Measurements from ENCODE around the gene CEP350. TPM values are rescaled to one million over a fixed set of nuclear protein-coding genes. Genes with fewer than 3 reads are reported as not detected.

The CEP350 gene
- total and polyA plus RNA-seq, 2 of the 13 experiments (the other 11 are each of a cell fraction or from before 2014, with no cell fraction given): 7.6 to 35.9 TPM

DNA sequence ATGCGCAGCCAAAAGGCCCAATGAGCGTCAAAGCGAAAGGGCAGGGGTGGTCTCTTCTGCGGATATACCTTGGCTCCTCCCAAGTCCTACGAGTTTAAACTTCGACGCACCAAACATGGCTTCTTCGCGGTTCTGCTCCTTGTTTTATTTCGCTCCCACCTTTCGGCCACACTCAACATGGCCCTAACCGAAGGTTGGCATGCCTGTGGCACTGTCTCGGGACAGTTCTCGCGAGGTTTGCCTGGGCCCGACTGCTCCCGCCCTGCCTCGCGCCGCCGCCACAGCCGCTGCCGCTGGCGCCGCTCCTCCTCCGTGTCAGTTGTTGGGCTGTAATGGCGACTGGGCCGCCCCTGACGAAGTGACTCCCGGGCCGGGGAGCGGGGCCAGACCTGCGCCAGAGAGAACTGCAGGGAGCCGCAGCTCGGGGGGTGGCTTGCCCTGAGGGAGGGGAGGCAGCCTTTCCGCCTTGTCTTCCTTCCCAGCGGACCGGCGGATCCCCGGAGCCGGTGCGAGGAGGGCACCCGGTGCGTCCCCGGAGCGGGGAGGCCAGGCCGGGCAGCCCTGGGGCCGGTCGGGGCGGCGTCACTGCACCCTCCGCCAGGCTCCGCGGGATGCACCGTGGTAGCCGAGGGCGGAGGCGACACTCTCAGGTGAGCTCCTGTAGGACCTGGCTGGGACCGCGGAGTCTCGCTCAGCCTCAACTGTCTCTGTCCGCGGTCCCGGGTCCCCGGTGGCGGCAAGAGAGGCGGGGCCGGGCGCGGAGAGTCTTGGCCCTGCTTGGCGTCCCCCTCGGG, at the start of gene CEP350 (continued):
- TF ChIP-seq, protein P1, sequence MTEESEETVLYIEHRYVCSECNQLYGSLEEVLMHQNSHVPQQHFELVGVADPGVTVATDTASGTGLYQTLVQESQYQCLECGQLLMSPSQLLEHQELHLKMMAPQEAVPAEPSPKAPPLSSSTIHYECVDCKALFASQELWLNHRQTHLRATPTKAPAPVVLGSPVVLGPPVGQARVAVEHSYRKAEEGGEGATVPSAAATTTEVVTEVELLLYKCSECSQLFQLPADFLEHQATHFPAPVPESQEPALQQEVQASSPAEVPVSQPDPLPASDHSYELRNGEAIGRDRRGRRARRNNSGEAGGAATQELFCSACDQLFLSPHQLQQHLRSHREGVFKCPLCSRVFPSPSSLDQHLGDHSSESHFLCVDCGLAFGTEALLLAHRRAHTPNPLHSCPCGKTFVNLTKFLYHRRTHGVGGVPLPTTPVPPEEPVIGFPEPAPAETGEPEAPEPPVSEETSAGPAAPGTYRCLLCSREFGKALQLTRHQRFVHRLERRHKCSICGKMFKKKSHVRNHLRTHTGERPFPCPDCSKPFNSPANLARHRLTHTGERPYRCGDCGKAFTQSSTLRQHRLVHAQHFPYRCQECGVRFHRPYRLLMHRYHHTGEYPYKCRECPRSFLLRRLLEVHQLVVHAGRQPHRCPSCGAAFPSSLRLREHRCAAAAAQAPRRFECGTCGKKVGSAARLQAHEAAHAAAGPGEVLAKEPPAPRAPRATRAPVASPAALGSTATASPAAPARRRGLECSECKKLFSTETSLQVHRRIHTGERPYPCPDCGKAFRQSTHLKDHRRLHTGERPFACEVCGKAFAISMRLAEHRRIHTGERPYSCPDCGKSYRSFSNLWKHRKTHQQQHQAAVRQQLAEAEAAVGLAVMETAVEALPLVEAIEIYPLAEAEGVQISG (CRISPR knock-in tag; IDR thresholded peaks at IDR 0.05): peak; percentile 93
- no peak for TF ChIP-seq MATR3 (CRISPR knock-in tag; IDR thresholded peaks at IDR 0.05)
- TF ChIP-seq ZNF253 (CRISPR knock-in tag; IDR thresholded peaks at IDR 0.05; ENCODE audit: borderline replicate concordance): 0 out of 2 replicates have a peak, but pooled peaks have one; percentile 59
- no peak for TF ChIP-seq ZNF557 (CRISPR knock-in tag; IDR thresholded peaks at IDR 0.05)
- TF ChIP-seq, protein P2, sequence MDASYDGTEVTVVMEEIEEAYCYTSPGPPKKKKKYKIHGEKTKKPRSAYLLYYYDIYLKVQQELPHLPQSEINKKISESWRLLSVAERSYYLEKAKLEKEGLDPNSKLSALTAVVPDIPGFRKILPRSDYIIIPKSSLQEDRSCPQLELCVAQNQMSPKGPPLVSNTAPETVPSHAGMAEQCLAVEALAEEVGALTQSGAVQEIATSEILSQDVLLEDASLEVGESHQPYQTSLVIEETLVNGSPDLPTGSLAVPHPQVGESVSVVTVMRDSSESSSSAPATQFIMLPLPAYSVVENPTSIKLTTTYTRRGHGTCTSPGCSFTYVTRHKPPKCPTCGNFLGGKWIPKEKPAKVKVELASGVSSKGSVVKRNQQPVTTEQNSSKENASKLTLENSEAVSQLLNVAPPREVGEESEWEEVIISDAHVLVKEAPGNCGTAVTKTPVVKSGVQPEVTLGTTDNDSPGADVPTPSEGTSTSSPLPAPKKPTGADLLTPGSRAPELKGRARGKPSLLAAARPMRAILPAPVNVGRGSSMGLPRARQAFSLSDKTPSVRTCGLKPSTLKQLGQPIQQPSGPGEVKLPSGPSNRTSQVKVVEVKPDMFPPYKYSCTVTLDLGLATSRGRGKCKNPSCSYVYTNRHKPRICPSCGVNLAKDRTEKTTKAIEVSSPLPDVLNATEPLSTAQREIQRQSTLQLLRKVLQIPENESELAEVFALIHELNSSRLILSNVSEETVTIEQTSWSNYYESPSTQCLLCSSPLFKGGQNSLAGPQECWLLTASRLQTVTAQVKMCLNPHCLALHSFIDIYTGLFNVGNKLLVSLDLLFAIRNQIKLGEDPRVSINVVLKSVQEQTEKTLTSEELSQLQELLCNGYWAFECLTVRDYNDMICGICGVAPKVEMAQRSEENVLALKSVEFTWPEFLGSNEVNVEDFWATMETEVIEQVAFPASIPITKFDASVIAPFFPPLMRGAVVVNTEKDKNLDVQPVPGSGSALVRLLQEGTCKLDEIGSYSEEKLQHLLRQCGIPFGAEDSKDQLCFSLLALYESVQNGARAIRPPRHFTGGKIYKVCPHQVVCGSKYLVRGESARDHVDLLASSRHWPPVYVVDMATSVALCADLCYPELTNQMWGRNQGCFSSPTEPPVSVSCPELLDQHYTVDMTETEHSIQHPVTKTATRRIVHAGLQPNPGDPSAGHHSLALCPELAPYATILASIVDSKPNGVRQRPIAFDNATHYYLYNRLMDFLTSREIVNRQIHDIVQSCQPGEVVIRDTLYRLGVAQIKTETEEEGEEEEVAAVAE (CRISPR knock-in tag; IDR thresholded peaks at IDR 0.05; ENCODE audit: borderline replicate concordance): no peak; the same call in 1 of the 2 replicates
- no peak for TF ChIP-seq ZSCAN20 (CRISPR knock-in tag; IDR thresholded peaks at IDR 0.05; ENCODE audit: borderline replicate concordance)
- no peak for TF ChIP-seq ZNF496 (CRISPR knock-in tag; IDR thresholded peaks at IDR 0.05; ENCODE audit: insufficient replicate concordance)
- peak; percentile 76; the same call in 1 of the 2 replicates for TF ChIP-seq ZNF670 (CRISPR knock-in tag; IDR thresholded peaks at IDR 0.05; ENCODE audit: borderline replicate concordance)
- TF ChIP-seq U2AF2 (IDR thresholded peaks at IDR 0.05; ENCODE audit: low read depth, low read length): peak; percentile 84; the same call in 1 of the 2 replicates
- TF ChIP-seq ZNF598 (CRISPR knock-in tag; IDR thresholded peaks at IDR 0.05; ENCODE audit: borderline replicate concordance): 0 out of 2 replicates have a peak, but pooled peaks have one; percentile 68
- TF ChIP-seq KMT2A (CRISPR knock-in tag; IDR thresholded peaks at IDR 0.05): peak; percentile 96
- TF ChIP-seq FOXA1 (IDR thresholded peaks at IDR 0.05): no peak
- peak; percentile 55; the same call in 1 of the 2 replicates for TF ChIP-seq FOXA1 (CRISPR knock-in tag; IDR thresholded peaks at IDR 0.05)
- TF ChIP-seq FOXA3 (CRISPR knock-in tag; IDR thresholded peaks at IDR 0.05): peak; percentile 77
- no peak; the same call in 1 of the 2 replicates for TF ChIP-seq ISL2 (CRISPR knock-in tag; IDR thresholded peaks at IDR 0.05)
- no peak; the same call in 1 of the 2 replicates for TF ChIP-seq ZFP41 (CRISPR knock-in tag; IDR thresholded peaks at IDR 0.05; ENCODE audit: borderline replicate concordance)
- no peak for TF ChIP-seq PAX8 (CRISPR knock-in tag; IDR thresholded peaks at IDR 0.05; ENCODE audit: borderline replicate concordance)
- TF ChIP-seq ZNF446 (CRISPR knock-in tag; IDR thresholded peaks at IDR 0.05): no peak
- TF ChIP-seq, protein P3, sequence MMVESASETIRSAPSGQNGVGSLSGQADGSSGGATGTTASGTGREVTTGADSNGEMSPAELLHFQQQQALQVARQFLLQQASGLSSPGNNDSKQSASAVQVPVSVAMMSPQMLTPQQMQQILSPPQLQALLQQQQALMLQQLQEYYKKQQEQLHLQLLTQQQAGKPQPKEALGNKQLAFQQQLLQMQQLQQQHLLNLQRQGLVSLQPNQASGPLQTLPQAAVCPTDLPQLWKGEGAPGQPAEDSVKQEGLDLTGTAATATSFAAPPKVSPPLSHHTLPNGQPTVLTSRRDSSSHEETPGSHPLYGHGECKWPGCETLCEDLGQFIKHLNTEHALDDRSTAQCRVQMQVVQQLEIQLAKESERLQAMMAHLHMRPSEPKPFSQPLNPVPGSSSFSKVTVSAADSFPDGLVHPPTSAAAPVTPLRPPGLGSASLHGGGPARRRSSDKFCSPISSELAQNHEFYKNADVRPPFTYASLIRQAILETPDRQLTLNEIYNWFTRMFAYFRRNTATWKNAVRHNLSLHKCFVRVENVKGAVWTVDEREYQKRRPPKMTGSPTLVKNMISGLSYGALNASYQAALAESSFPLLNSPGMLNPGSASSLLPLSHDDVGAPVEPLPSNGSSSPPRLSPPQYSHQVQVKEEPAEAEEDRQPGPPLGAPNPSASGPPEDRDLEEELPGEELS (CRISPR knock-in tag; IDR thresholded peaks at IDR 0.05): no peak; the same call in 1 of the 2 replicates
- TF ChIP-seq ZNF740 (CRISPR knock-in tag; IDR thresholded peaks at IDR 0.05): no peak
